HG03521 (cell line): Measurements from ENCODE around the gene TMEM62.

ENCODE experiments used
- ATAC-seq: cut with Tn5 transposase; IDR thresholded peaks from one replicate; pipeline ENCODE4 v1.9.1; 2021; ENCODE audit warnings: mild to moderate bottlenecking, moderate library complexity; ENCODE audit not compliant: unreplicated experiment

TMEM62 gene

GRCh38 chr15:43226436-43227305 lies 93.3 kb downstream of the TMEM62 start:
- no peak for ATAC-seq

GRCh38 chr15:43229977-43230376 lies 96.6 kb downstream of the TMEM62 start:
- no peak for ATAC-seq

- ATAC-seq, result no peak
Measured at GRCh38 chr15:43230640-43231115, 97.3 kb downstream of the TMEM62 start.

- no peak for ATAC-seq
Measured at GRCh38 chr15:43232289-43232874, 99.0 kb downstream of the TMEM62 start.
